HG03159 (cell line): ENCODE results near the gene EIF4E2.

ENCODE experiments used
- ATAC-seq: cut with Tn5 transposase; IDR thresholded peaks from one replicate; pipeline ENCODE4 v1.9.1; 2021; ENCODE audit warnings: mild to moderate bottlenecking, moderate library complexity; ENCODE audit not compliant: unreplicated experiment

The EIF4E2 gene

DNA sequence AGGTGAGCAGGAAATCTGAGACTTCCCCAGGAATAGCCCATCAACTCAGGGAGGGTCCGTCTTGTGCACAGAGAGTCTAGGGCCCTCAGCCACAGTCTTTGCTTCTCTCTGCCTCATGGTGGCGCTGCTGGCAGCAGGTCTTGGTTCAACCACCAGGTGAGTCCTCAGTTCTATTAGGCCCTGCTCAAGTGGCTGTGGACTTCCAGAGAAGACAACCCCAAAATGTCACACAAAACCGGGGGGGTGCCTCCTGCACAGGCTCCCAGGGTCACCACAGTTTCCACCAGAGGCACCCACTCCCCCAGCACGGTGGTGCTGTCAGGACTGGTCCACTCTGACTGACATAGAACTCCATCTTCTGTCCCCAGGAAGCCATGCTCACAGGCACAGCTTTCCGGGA, 13.4 kb upstream of the EIF4E2 start:
- ATAC-seq = no peak

DNA sequence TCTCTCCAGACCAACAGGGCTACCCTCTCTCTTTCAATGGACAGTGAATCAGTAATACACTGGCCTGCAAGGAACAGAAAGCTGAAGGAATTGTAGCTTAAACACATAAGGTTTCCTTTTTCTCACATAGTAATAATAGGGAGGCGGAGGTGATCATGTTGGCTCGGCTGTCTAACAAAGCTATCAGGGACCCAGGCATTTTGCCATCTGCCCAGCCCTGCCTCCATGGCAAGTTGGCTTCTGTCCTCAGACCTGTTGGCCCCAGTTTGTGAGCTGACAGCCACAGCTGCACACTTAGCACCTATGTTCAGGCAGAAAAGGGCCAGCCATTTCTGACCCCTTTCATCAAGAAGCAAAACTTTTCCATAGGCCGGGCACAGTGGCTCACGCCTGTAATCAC, 13.0 kb upstream of the EIF4E2 start:
- ATAC-seq = no peak

DNA sequence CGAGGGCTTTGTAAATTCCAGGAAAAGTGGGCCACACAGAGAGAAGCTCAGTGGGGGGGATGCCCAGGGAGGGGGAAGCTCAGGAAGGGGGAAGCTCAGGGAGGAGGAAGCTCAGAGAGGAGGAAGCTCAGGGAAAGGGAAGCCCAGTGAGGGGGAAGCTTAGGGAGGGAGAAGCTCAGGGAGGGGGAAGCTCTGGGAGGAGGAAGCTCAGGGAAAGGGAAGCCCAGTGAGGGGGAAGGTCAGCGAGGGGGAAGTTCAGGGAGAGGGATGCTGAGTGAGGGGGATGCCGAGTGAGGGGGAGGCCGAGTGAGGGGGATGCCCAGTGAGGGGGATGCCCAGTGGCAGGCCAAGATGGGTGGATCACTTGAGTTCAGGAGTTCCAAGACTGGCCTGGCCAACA, 11.8 kb upstream of the EIF4E2 start:
- ATAC-seq = no peak

DNA sequence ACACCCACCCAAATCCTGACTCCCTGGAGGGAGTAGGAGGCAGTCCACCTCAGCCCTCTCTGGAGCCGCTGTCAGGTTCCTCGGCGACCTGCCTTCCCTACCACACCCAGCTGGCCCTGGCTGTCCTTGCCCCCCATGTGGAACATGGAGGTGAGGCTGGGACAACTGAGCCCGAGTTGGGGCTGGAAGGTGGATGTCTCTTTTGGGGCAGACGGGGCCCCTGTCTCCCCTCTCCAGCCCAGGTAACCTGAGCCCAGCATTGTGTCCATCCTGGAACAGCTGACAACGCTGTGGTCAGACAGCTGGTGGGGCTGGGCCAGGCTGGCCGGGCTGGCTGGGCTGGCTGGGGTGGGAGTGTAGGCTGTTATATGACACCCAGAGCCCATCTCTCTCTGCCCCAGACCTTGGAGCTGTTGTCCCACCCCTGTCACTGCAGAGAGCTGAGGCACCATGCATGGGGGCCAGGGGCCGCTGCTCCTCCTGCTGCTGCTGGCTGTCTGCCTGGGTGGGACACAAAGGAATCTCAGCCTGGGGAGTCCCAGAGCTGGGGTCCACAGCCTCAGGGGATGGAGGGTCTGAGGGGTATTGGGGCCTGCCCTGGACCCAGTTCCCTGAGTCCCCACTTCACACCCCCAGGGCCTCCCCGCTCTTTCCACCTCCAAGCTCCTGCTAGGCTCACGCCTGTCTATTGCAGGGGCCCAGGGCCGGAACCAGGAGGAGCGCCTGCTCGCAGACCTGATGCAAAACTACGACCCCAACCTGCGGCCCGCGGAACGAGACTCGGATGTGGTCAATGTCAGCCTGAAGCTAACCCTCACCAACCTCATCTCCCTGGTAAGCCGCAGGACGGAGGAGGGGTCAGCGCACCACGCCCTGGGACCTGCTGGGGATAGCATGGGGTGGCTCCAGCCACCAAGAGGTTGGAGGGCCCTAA, 10.9 kb upstream of the EIF4E2 start, which contains the start of gene CHRNG:
Gene CHRNG (plus strand): TSS at position 395 of the 934 bp plus-strand sequence. CDS start 56 bp downstream, at position 451.
- no peak for ATAC-seq

DNA sequence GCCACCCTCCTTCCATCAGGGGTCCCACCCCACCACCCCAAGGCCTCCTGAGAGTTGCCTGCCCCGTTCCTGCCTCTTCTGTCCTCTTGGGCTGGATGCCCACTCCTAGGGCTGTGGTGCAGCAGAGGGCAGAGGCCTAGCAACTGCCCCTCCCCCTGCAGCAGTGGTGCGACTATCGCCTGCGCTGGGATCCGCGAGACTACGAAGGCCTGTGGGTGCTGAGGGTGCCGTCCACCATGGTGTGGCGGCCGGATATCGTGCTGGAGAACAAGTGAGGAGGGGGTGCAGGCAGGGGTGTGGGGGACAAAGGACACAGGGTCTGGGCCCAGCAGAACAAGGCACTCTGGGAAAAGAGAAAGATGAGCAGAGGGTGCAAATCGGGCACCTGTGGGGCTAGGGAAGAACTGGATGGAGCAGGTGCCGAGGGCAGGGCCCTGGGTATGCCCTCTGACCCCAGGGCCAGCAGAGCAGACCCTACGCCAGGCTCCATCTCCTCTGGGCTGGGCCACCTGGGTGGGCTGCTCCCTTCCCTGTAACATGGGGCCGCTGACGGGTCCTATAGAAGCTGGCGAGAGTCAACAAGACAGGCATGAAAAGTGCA, 9.9 kb upstream of the EIF4E2 start:
- no peak for ATAC-seq

DNA sequence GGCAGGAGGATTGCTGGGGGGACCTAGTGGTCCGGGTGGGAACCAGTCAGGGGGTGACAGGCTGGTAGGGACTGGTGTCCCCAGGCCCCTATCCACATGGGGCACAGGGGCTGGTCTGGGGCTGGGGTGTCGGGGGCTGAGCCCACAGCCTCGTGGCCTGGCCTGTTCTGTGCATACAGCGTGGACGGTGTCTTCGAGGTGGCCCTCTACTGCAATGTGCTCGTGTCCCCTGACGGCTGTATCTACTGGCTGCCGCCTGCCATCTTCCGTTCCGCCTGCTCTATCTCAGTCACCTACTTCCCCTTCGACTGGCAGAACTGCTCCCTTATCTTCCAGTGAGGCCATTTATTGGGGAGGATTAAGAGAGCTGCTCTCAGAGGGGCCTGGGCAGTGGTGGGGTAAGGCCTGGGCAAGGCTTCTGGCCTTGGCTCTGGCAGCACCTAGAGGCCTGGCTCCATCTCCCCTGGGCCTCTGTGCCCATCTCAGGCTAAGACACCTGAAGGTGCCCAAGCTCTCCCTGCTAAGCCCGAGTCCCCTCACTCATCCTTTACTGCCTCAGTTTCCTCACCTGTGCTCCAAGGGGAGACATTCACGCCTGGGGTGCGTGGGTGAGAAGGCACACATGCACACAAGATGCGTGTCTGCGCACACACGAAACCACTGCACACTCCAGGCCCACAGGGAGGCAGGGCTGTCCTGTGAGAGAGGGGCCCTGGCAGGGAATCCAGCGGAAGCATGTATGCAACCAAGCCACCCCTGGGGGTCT, 9.1 kb upstream of the EIF4E2 start:
- no peak for ATAC-seq

DNA sequence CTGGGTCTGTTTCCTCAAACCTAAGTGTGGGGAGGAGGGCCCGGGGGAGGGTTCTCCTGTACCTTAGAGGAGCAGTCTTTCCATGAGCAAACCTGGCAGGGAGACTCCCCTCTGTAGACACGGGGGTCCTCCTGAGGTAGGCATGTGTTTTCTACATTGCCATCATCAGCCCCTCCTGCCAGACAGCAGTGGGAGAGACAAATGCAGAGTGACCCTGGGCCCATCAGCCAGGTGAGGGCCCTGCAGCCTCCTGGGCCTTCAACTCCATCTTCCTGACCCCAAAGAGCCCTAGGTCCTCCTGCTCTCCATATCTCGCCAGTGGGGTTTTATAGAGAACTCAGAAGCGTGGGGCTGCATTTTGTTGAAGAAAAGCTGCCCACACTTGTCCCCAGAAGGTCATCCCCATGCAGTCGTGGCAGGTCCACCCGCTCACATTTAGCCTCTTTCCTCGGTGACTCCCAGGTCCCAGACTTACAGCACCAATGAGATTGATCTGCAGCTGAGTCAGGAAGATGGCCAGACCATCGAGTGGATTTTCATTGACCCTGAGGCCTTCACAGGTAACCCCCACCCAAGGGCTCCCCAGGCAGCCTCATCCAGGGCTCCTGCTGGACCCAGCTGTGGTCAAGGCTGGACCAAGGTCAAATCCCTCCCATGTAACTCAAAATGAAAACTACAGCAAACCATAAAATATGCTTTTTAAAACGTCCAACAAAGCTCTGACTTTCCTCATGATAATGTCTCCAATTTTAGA, 8.4 kb upstream of the EIF4E2 start:
- no peak for ATAC-seq

DNA sequence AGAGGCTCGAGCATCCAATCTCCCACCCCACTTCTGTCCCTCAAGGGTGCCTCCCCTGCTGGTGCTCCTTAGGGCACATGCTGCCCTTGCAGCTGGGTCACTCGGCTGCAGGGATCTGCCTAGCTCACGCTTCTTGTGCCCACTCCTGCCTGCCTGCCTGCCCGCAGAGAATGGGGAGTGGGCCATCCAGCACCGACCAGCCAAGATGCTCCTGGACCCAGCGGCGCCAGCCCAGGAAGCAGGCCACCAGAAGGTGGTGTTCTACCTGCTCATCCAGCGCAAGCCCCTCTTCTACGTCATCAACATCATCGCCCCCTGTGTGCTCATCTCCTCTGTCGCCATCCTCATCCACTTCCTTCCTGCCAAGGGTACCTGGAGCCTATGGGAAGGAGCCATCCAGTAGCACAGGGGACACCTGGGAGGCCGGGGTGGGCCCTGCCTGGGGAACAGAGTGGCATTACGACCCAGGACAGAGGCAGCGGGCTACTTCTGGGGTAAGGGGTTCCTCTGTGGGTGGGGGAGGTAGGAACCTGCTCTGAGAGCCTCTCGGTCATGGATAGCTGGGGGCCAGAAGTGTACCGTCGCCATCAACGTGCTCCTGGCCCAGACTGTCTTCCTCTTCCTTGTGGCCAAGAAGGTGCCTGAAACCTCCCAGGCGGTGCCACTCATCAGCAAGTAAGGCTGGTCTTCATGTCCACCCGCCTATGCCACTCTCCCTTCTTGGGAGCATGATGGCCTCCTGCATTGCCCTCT, 7.6 kb upstream of the EIF4E2 start:
- ATAC-seq = no peak

DNA sequence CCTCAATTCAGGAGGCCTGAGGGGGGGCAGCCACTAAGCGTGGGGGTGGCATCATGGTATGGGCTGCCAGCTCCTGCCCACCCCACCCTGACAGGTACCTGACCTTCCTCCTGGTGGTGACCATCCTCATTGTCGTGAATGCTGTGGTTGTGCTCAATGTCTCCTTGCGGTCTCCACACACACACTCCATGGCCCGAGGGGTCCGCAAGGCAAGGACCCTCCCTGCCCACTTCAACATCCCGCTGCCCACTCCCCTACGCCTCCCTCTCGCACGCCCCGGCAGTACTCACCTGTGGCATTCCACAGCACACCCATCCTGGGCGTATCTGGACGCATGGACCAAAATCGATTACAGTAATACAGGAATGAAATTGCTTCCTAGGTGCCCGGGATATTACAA, 7.0 kb upstream of the EIF4E2 start:
- no peak for ATAC-seq

DNA sequence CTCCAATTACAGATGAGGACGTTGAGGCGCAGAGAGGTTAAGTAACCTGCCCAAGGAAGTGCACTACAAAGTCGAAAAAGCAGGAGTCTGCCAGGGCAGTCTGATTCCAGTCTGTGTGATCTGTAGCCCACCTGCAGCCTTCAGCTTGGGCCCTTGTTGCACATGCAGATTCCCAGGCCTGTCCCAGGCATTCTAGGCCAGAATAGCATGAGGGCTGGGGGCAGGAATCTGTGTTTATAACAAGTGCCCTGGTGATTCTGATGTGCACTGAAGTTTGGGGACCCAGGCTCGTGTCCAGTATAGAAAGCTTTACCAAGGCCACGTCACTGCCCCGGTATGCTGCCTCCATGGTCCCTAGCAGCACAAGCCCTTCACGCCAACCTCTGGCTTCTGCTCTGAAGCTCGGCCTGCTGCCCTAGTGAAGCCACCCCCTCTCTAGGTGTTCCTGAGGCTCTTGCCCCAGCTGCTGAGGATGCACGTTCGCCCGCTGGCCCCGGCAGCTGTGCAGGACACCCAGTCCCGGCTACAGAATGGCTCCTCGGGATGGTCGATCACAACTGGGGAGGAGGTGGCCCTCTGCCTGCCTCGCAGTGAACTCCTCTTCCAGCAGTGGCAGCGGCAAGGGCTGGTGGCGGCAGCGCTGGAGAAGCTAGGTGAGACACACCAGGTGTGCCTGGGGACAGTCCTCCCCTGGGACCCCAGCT, 6.4 kb upstream of the EIF4E2 start:
- no peak for ATAC-seq

DNA sequence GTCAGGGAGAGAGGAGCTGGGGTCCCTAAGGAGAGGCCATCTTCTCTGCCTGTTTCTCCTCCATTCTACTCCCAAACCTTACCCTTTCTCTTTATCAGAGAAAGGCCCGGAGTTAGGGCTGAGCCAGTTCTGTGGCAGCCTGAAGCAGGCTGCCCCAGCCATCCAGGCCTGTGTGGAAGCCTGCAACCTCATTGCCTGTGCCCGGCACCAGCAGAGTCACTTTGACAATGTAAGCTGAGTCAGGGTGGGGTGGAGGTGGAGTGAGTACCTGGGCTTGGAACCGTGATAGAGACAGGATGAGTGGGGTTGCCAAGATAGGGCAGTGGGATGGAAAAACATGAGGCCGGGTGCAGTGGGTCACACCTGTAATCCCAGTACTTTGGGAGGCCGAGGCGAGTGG, 5.8 kb upstream of the EIF4E2 start:
- no peak for ATAC-seq

DNA sequence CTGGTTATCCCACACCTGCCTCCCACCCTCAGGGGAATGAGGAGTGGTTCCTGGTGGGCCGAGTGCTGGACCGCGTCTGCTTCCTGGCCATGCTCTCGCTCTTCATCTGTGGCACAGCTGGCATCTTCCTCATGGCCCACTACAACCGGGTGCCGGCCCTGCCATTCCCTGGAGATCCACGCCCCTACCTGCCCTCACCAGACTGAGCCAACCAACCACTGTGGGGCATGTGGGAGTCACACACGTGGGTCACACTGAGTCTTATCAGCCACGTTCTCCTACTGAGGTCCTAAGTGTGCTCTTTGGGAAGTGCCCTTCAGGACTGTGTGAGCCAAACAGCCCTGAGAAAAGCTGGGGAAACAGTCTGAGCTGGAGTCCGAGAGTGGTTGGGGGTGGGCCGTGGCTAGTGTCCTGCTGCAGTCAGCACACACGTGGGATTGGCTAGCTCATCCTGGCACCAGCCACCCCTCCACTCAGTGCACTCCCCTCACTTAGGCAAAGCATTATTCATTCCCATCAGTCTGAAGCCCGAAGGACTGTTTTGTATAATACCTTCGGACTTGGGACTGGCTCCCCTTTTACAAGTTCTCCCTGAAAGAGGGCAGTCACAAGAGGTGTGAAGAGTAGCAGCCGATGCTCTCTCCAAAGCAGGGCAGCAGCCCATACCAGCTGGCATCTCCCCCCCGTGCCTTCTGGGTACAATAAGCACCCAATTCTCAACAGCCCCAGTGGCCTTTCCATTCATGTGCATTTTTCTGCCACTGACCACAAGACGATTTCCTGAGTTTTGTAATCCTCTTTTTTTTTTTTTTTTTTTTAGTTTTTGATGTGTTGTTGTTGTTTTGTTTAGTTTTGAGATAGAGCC, 4.7 kb upstream of the EIF4E2 start:
- ATAC-seq = no peak

DNA sequence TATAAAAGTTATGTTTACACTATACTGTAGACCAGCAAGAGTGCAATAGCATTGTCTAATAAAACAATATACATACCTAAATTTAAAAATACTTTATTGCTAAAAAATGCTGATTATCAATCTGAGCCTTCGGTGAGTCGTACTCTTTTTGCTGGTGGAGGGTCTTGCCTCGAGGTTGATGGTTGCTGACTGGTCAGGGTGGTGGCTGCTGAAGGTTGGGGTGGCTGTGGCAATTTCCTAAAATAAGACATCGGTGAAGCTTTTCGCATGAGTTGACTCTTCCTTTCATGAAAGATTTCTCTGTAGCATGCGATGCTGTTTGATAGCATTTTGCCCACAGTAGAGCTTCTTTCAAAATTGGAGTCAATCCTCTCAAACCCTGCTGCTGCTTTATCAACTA, 2.5 kb upstream of the EIF4E2 start:
- ATAC-seq = no peak

DNA sequence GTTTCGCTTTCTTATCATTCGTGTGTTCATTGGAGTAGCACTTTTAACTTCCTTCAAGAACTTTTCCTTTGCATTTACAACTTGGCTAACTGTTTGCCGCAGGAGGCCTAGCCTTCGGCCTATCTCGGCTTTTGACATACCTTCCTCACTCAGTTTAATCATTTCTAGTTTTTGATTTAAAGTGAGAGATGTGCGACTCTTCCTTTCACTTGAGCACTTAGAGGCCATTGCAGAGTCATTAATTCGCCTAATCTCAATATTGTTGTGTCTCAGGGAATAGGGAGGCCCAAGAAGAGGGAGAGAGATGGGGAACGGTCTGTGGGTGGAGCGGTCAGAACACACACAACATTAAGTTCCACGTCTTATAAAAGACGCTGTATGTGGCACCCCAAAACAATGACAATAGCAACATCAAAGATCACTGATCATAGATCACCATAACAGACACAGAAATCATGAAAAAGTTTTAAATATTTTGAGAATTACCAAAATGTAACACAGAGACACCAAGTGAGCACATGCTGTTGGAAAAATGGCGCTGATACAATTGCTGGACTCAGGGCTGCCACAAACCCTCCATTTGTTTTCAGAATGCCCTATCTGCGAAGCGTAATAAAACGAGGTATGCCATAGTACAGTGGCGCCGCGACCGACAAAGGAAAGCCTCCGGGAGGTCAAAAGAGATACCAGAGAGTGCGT, 685 bp upstream of the EIF4E2 start:
- peak; percentile 10 for ATAC-seq

DNA sequence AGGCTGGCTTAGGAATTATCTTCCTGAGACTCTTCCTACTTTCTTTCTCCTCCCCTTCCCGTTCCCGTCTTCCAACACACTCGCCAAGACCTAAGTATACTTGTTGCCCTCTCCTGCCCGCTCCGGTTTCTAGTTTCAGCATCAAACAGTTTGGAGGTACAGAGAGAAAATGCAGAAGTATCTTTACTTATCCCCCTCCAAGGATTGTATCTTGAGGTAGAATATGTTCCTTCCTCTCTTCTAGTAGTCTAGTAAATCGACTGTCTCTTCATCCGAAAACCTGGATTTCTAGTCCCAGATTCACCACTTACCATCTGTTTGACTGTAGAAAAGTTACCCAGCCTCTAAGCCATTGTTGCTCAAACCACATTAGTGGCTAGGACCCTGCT, 755 bp downstream of the EIF4E2 start:
- no peak for ATAC-seq

DNA sequence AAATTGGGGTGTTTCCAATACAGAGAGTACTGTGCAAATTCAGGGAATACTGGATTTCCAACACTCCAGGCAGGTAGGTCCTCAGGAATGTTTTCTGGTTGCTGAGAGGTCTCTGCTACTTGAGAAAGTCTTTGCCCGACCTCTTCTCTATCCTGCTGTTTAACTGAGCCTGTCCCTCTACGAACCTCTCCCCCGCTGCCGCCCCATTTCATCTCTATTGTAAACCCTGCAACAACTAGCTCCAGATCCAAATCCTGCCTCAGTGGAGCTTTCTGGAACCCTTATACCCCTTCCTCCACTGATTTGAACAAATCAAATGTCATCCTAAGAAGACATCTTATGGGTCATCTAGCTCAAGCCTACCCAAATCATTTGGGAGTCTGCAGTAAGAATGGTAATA, 1.3 kb downstream of the EIF4E2 start:
- no peak for ATAC-seq

DNA sequence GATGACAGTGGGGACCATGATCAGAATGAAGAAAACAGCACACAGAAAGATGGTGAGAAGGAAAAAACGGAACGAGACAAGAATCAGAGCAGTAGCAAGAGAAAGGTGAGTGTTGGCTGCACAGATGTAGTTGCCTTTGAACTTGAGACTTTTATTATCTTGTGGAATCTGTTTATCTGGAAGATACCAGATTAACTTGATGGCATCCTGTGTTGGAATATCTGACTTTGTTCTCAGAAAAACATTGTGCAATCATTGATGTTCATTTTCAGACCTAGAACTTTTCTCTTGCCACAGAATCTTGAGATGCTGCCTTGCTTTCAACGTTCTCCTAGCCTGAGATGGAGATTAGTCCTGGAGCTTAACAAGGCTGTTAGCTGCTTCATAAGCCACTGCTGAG, 5.9 kb downstream of the EIF4E2 start:
- ATAC-seq = no peak

DNA sequence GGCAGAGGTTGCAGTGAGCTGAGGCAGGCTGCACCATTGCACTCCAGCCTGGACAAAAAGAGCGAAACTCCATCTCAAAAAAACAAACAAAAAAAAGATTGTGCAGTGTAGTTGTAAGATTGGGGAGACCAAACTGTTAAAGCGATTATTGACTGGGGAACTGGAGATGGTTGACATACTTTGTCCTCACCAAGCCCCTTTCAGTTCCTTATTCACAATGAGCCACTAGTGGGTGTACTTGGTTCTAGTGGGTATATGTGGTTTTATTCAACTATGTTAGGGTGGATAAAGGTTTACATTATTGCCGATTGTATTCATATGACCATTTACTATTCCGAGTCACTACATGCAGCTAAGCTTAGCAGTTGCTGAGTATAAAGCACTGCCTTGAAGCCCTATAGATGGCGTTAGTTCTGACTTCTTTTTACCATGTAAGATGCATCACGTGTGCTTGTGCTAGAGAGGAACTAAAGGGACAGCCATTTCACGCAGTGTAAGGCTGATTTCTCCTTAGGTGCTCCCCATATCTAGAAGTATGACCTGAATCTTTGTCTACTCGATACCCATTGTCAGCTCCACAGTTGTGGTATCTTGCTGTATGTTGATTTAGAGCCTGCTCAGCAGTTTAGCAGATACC, 12.1 kb downstream of the EIF4E2 start:
- ATAC-seq = no peak
